K562 (cell line): ENCODE measurements around the gene SLC25A33. TPM values are rescaled to one million over a fixed set of nuclear protein-coding genes. Genes with fewer than 3 reads are reported as not detected.

Source experiments
- ATAC-seq: fragments of 200-7000 bp; cut with Tn5 transposase; 3 replicates; pipeline ENCODE4 v1.9.1; 2020; ENCODE audit warnings: moderate library complexity
- BruUV-seq: library from RNA; stranded (reverse); fragments of 400-500 nt; replicated peaks from 2 replicates; lab custom pipeline; 2021; lab: Mats Ljungman, UMichigan
- CTCF ChIA-PET: fragments of 300-600 bp; formaldehyde crosslinking; extraction: SDS; loops from one replicate; lab custom pipeline; 2021; ENCODE audit warnings: low intra/inter-chr PET ratio; lab: Yijun Ruan, JAX
- POLR2A ChIA-PET: fragments of 300-600, 350-650 bp; sonication (Branson Sonifier 250); formaldehyde crosslinking; extraction: SDS; loops from one replicate; lab custom pipeline; 2021; ENCODE audit warnings: antibody characterized with exemption, inconsistent platforms; lab: Yijun Ruan, JAX
- DNase-seq, 4 experiments: peaks; one replicate each; pipeline versions ENCODE4 v3.0.0 to v3.0.0-alpha.2; 2011 to 2018; ENCODE audit warnings: low spot score in 3 of 4, mixed read lengths in 3 of 4; ENCODE audit errors: extremely low read depth in 1 of 4
- FAIRE-seq: peaks from 2 replicates; lab custom pipeline; 2011; peaks lifted over from hg19 to GRCh38; lab: Jason Lieb, UNC
- H2AFZ ChIP-seq: 2 replicates; pipeline ENCODE4 v1.6.0; 2011; ENCODE audit warnings: low read depth, low read length, control low read depth, inconsistent platforms
- H3K27ac ChIP-seq: fragments of 200-600 bp; 3 replicates; pipeline ENCODE4 v1.8.0; 2011; ENCODE audit warnings: low read depth, mild to moderate bottlenecking, control low read depth, inconsistent platforms, low read length, moderate library complexity, mixed read lengths; ENCODE audit errors: extremely low read depth
- H3K27me3 ChIP-seq, 2 experiments: fragments of 300-600 bp in 1 of 2; 2 replicates in 1 of 2; 3 replicates in 1 of 2; pipeline versions ENCODE4 v1.6.0 to v1.8.0; 2011; ENCODE audit warnings: inconsistent platforms in 2 of 2, low read length in 2 of 2, mild to moderate bottlenecking in 1 of 2, mixed read lengths in 1 of 2, moderate library complexity in 1 of 2; ENCODE audit not compliant: control insufficient read depth in 2 of 2, insufficient read depth in 2 of 2
- H3K36me3 ChIP-seq: fragments of 300-600 bp; 3 replicates; pipeline ENCODE4 v1.8.0; 2011; ENCODE audit warnings: mild to moderate bottlenecking, low read length, inconsistent platforms; ENCODE audit not compliant: control insufficient read depth, insufficient read depth
- H3K4me1 ChIP-seq, 2 experiments: fragments of 200-600 bp in 1 of 2; replicated peaks in 1 of 2; 2 replicates in 1 of 2; 3 replicates in 1 of 2; pipeline versions ENCODE4 v1.5.1 to v1.8.0; 2011; ENCODE audit warnings: inconsistent platforms in 2 of 2, low read length in 2 of 2, mild to moderate bottlenecking in 1 of 2, mixed read lengths in 1 of 2, moderate library complexity in 1 of 2; ENCODE audit not compliant: control insufficient read depth in 2 of 2, insufficient read depth in 2 of 2
- H3K4me2 ChIP-seq: 2 replicates; pipeline ENCODE4 v1.6.1; 2011; ENCODE audit warnings: low read length, control low read depth, inconsistent platforms, mixed read lengths; ENCODE audit not compliant: insufficient read depth
- H3K4me3 ChIP-seq: fragments of 200-600 bp; sonication (generic), shearing (Covaris generic); 2 replicates; pipeline ENCODE4 v1.5.1; 2016; ENCODE audit warnings: control low read depth, inconsistent platforms
- H3K79me2 ChIP-seq: fragments of 200-600 bp; 3 replicates; pipeline ENCODE4 v1.8.0; 2011; ENCODE audit warnings: low read length, inconsistent platforms; ENCODE audit not compliant: control insufficient read depth, insufficient read depth
- H3K9ac ChIP-seq, 2 experiments: 2 replicates each; pipeline versions ENCODE4 v1.6.0 to v1.6.1; 2011; ENCODE audit warnings: low read depth in 2 of 2, low read length in 2 of 2, control low read depth in 1 of 2, inconsistent platforms in 1 of 2, mild to moderate bottlenecking in 1 of 2, mixed read lengths in 1 of 2; ENCODE audit not compliant: insufficient read depth in 1 of 2
- H3K9me1 ChIP-seq: one replicate; pipeline ENCODE4 v1.6.0; 2011; ENCODE audit warnings: inconsistent platforms, mild to moderate bottlenecking, low read length, moderate library complexity; ENCODE audit not compliant: control insufficient read depth, insufficient read depth
- H3K9me3 ChIP-seq: replicated peaks from 2 replicates; pipeline ENCODE4 v1.5.1; 2011; ENCODE audit warnings: low read depth, low read length, inconsistent platforms; ENCODE audit not compliant: control insufficient read depth, insufficient read depth
- H4K20me1 ChIP-seq: replicated peaks from 2 replicates; pipeline ENCODE4 v1.6.1; 2011; ENCODE audit warnings: low read length, inconsistent platforms, mixed read lengths; ENCODE audit not compliant: control insufficient read depth, insufficient read depth
- LCOR ChIP-seq: sonication (generic); formaldehyde crosslinking; IDR thresholded peaks from 2 replicates; pipeline ENCODE4 v1.8.0; 2022; ENCODE audit warnings: mild to moderate bottlenecking, missing genetic modification reagents
- MAFG ChIP-seq: fragments of 450-650 bp; conservative IDR thresholded peaks from 2 replicates; pipeline ENCODE4 v1.6.1; 2016; ENCODE audit warnings: missing genetic modification characterization, missing compliant biosample characterization
- PHTF2 ChIP-seq: fragments of 250-450 bp; sonication (Bioruptor Pico); IDR thresholded peaks from 2 replicates; pipeline ENCODE4 v1.5.0; 2021; ENCODE audit warnings: mild to moderate bottlenecking
- PRPF4 ChIP-seq: fragments of 200-400 bp; formaldehyde crosslinking; IDR thresholded peaks from one replicate; pipeline ENCODE4 v1.6.1; 2017; ENCODE audit warnings: low read length, low read depth, mild to moderate bottlenecking; ENCODE audit not compliant: insufficient read depth, poor library complexity, severe bottlenecking
- RBM34 ChIP-seq: fragments of 200-400 bp; formaldehyde crosslinking; IDR thresholded peaks from 2 replicates; pipeline ENCODE4 v1.6.1; 2018; ENCODE audit warnings: low read length, borderline replicate concordance; ENCODE audit not compliant: insufficient read depth
- SUPT5H ChIP-seq: fragments of 450-650 bp; IDR thresholded peaks from 2 replicates; pipeline ENCODE4 v1.6.1; 2016
- ZNF316 ChIP-seq: fragments of 450-650 bp; IDR thresholded peaks from 2 replicates; pipeline ENCODE4 v1.6.1; 2016
- WGBS: fragments of 100-300 bp; shearing (Covaris generic); methylation state at CpG from one replicate; pipeline ENCODE4 v1.1.6; 2016; ENCODE audit warnings: low coverage, mixed read lengths; ENCODE audit not compliant: insufficient coverage; ENCODE audit errors: missing lambda C conversion rate; 5-methylcytosine and 5-hydroxymethylcytosine counted together
- in situ Hi-C: fragments of 300-500 bp; cut with MboI; formaldehyde crosslinking; loops from 4 replicates; pipeline ENCODE4 v1.15.0; 2018; ENCODE audit warnings: inconsistent platforms, mixed read lengths
- intact Hi-C: fragments of 100-400 bp; cut with micrococcal nuclease; formaldehyde crosslinking; loops from 2 replicates; pipeline ENCODE4 v1.14.2; 2022
- polyA plus RNA-seq, 8 experiments: library from polyadenylated mRNA; depleted of rRNA in 4 of 8; stranded (reverse) in 5 of 8; unstranded in 3 of 8; fragments of >200 nt; fragmentation: Nextera tagmentation in 2 of 8; fragmentation: Illumina TruSeq in 1 of 8; extraction: Ambion mirVana in 2 of 8; extraction: Trizol in 1 of 8; gene quantifications; 2 replicates each; pipeline versions ENCODE4 v1.2.1 to v1.2.3, GENCODE V29; 2011 to 2014; ENCODE audit warnings: inconsistent platforms in 1 of 8, missing spikeins in 1 of 8
- total RNA-seq, 7 experiments: library from RNA; depleted of rRNA in 6 of 7; stranded (reverse); fragments of >200 nt in 6 of 7; fragmentation: Illumina TruSeq in 2 of 7; extraction: Trizol in 2 of 7; gene quantifications; 2 replicates each; pipeline versions ENCODE4 v1.2.1 to v1.2.3, GENCODE V29; 2011 to 2021; ENCODE audit warnings: low replicate concordance in 1 of 7
- TF ChIP-seq, protein P1 (sequence below): sonication (generic); formaldehyde crosslinking; IDR thresholded peaks from 2 replicates; pipeline ENCODE4 v1.8.0; 2023; ENCODE audit warnings: missing genetic modification reagents, mild to moderate bottlenecking, borderline replicate concordance
- TF ChIP-seq, protein P2 (sequence below): fragments of 250-450 bp; sonication (Bioruptor Pico); IDR thresholded peaks from 2 replicates; pipeline ENCODE4 v1.9.0; 2021; ENCODE audit warnings: mild to moderate bottlenecking

SLC25A33 gene
- total and polyA plus RNA-seq, 9 of the 15 experiments (the other 6 are each of a cell fraction or from before 2014, with no cell fraction given): 3.2 to 23.5 (median 17.5) TPM

DNA sequence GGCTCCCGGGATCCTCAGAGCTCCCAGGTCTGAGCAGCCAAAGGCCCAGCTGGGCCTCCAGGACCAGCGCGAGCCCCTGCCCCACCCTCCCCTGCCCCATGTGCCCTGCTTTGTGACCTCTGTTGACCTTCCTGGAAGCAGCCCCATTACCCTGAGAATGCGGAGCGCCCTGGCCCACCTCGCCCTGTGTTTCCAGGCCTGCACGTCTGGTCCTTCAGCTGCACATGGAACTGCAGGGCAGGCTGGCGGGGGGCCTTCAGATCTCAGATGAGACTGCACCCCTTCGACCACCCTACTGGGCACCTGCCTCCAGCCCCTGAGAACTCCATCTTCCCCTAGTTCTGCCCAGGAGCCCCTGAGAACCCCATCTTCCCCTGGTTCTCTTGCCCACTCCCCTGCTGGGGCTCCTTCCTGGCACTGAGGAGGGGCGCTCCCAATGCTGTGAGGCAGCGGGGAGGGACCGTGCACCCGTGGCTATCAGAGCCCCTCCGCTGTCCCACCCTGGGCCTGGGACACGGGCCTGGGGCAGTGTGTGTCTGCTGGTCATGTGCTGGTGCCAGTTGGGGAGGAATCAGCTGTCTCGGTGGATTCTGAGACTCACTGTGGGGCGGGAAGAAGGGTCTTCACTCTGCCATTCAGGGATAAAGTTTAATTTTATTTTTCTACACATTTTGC, 74.5 kb downstream of the SLC25A33 start:
- ATAC-seq: no peak
- TF ChIP-seq RBM34 (no peak), SUPT5H (0 out of 2 replicates have a peak, but pooled peaks have one; percentile 19), MAFG (tag) (0 out of 2 replicates have a peak, but pooled peaks have one; percentile 19), LCOR (CRISPR knock-in tag) (no peak), PHTF2 (CRISPR knock-in tag) (no peak), PRPF4 (no peak), ZNF316 (0 out of 2 replicates have a peak, but pooled peaks have one; percentile 32)
- TF ChIP-seq, protein P1, sequence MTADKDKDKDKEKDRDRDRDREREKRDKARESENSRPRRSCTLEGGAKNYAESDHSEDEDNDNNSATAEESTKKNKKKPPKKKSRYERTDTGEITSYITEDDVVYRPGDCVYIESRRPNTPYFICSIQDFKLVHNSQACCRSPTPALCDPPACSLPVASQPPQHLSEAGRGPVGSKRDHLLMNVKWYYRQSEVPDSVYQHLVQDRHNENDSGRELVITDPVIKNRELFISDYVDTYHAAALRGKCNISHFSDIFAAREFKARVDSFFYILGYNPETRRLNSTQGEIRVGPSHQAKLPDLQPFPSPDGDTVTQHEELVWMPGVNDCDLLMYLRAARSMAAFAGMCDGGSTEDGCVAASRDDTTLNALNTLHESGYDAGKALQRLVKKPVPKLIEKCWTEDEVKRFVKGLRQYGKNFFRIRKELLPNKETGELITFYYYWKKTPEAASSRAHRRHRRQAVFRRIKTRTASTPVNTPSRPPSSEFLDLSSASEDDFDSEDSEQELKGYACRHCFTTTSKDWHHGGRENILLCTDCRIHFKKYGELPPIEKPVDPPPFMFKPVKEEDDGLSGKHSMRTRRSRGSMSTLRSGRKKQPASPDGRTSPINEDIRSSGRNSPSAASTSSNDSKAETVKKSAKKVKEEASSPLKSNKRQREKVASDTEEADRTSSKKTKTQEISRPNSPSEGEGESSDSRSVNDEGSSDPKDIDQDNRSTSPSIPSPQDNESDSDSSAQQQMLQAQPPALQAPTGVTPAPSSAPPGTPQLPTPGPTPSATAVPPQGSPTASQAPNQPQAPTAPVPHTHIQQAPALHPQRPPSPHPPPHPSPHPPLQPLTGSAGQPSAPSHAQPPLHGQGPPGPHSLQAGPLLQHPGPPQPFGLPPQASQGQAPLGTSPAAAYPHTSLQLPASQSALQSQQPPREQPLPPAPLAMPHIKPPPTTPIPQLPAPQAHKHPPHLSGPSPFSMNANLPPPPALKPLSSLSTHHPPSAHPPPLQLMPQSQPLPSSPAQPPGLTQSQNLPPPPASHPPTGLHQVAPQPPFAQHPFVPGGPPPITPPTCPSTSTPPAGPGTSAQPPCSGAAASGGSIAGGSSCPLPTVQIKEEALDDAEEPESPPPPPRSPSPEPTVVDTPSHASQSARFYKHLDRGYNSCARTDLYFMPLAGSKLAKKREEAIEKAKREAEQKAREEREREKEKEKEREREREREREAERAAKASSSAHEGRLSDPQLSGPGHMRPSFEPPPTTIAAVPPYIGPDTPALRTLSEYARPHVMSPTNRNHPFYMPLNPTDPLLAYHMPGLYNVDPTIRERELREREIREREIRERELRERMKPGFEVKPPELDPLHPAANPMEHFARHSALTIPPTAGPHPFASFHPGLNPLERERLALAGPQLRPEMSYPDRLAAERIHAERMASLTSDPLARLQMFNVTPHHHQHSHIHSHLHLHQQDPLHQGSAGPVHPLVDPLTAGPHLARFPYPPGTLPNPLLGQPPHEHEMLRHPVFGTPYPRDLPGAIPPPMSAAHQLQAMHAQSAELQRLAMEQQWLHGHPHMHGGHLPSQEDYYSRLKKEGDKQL (CRISPR knock-in tag): no peak
- TF ChIP-seq, protein P2, sequence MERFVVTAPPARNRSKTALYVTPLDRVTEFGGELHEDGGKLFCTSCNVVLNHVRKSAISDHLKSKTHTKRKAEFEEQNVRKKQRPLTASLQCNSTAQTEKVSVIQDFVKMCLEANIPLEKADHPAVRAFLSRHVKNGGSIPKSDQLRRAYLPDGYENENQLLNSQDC: no peak
- TF ChIP-seq, all 486 proteins: peak for 3
- no peak overlapping the region for H3K4me2 ChIP-seq
- no peak overlapping the region for H3K27ac ChIP-seq
- H3K4me3 ChIP-seq: no peak overlapping the region
- FAIRE-seq (no peak), DNase-seq (no peak)
- H3K4me1 ChIP-seq: peaks cover 4 to 23% of the 10 kb centered on the region in 2 experiments; a peak in 3 of 5 replicates
- ChIA-PET POLR2A (interaction anchor here (1.4 kb wide), 1 partner anchor 26 kb away, joined by 5 read pairs; the partner anchor contains the start of gene TMEM201), CTCF (interaction anchor here (1.8 kb wide), 1 partner anchor 254 kb away, joined by 4 read pairs; no protein-coding TSS in a partner anchor)
- intact Hi-C loops: no loop called here
- H3K9me1 ChIP-seq: no peaks in the 10 kb centered on the region
- H3K9ac ChIP-seq: no peak overlapping the region
- no peaks in the 10 kb centered on the region for H3K79me2 ChIP-seq
- no peaks in the 10 kb centered on the region; the same call in 1 of the 2 replicates for H4K20me1 ChIP-seq
- H3K36me3 ChIP-seq: peaks cover 51% of the 10 kb centered on the region; the same call in 2 of the 3 replicates
- no peak overlapping the region for H2AFZ ChIP-seq
- in situ Hi-C loops: no loop called here
- peaks cover under 1 to 10% of the 10 kb centered on the region in 2 experiments; a peak in 3 of 5 replicates for H3K27me3 ChIP-seq
- no TSS peak for BruUV-seq
- 89% methylated on average over 16 of the region's 17 CpGs for WGBS
- no peaks in the 10 kb centered on the region for H3K9me3 ChIP-seq
